HG02852 (cell line): Measurements from ENCODE around the gene MAP7D3.

Experiments
- ATAC-seq: cut with Tn5 transposase; IDR thresholded peaks from one replicate; pipeline ENCODE4 v1.9.1; 2021; ENCODE audit warnings: mild to moderate bottlenecking, moderate library complexity; ENCODE audit not compliant: unreplicated experiment

The MAP7D3 gene

GRCh38 chrX:136209016-136209738, 42.0 kb downstream of the MAP7D3 start:
- no peak for ATAC-seq

GRCh38 chrX:136207546-136207945, 43.7 kb downstream of the MAP7D3 start:
- no peak for ATAC-seq

GRCh38 chrX:136206916-136207315, 44.3 kb downstream of the MAP7D3 start:
- ATAC-seq = no peak

- no peak for ATAC-seq
These were observed 45.3 kb downstream of the MAP7D3 start for GRCh38 chrX:136205882-136206380.

GRCh38 chrX:136204571-136204970, 46.6 kb downstream of the MAP7D3 start:
- no peak for ATAC-seq

GRCh38 chrX:136203951-136204350, 47.2 kb downstream of the MAP7D3 start:
- no peak for ATAC-seq

- ATAC-seq = no peak
These were observed 47.8 kb downstream of the MAP7D3 start for GRCh38 chrX:136203438-136203837.

GRCh38 chrX:136202889-136203288, 48.3 kb downstream of the MAP7D3 start:
- no peak for ATAC-seq

GRCh38 chrX:136201601-136202000, 49.6 kb downstream of the MAP7D3 start:
- no peak for ATAC-seq

GRCh38 chrX:136200466-136200865, 50.7 kb downstream of the MAP7D3 start:
- ATAC-seq = no peak

GRCh38 chrX:136199365-136199764, 51.8 kb downstream of the MAP7D3 start:
- ATAC-seq = no peak

GRCh38 chrX:136198678-136199243, 52.4 kb downstream of the MAP7D3 start:
- ATAC-seq = no peak

- no peak for ATAC-seq
These were observed 53.2 kb downstream of the MAP7D3 start for GRCh38 chrX:136198010-136198409.

- ATAC-seq = no peak
These were observed 54.5 kb downstream of the MAP7D3 start for GRCh38 chrX:136196691-136197155.

GRCh38 chrX:136195247-136195646, 56.0 kb downstream of the MAP7D3 start:
- ATAC-seq = no peak

- ATAC-seq = no peak
These were observed 56.7 kb downstream of the MAP7D3 start for GRCh38 chrX:136194536-136194935.

- ATAC-seq = no peak
These were observed 57.4 kb downstream of the MAP7D3 start for GRCh38 chrX:136193771-136194170.

- no peak for ATAC-seq
These were observed 58.3 kb downstream of the MAP7D3 start for GRCh38 chrX:136192839-136193414.

GRCh38 chrX:136192135-136192534, 59.1 kb downstream of the MAP7D3 start:
- no peak for ATAC-seq

- ATAC-seq = no peak
These were observed 60.0 kb downstream of the MAP7D3 start for GRCh38 chrX:136191171-136191570.

GRCh38 chrX:136190038-136190713, 61.0 kb downstream of the MAP7D3 start:
- no peak for ATAC-seq
